GM18508 (cell line): ENCODE results near the gene CUX1.
"Not testable (repeated sequence)": the region's sequence is repeated elsewhere in the genome, so short reads cannot be mapped to it uniquely, and the experiment has no call there.

Experiments
- ATAC-seq: cut with Tn5 transposase; IDR thresholded peaks from one replicate; pipeline ENCODE4 v1.9.1; 2021; ENCODE audit warnings: moderate number of reproducible peaks; ENCODE audit not compliant: insufficient read depth, unreplicated experiment

The CUX1 gene

GRCh38 chr7:101926265-101926664 is 108.8 kb downstream of the CUX1 start:
- ATAC-seq = no peak

GRCh38 chr7:101927389-101927788 is 110.0 kb downstream of the CUX1 start:
- no peak for ATAC-seq

- ATAC-seq = no peak
These were observed 110.4 kb downstream of the CUX1 start for GRCh38 chr7:101927802-101928201.

GRCh38 chr7:101929256-101929655 is 111.8 kb downstream of the CUX1 start:
- no peak for ATAC-seq

- not testable (repeated sequence) for ATAC-seq
These were observed 112.5 kb downstream of the CUX1 start for GRCh38 chr7:101929911-101930310.

GRCh38 chr7:101932083-101932482 is 114.7 kb downstream of the CUX1 start:
- no peak for ATAC-seq

GRCh38 chr7:101933028-101933427 is 115.6 kb downstream of the CUX1 start:
- no peak for ATAC-seq

GRCh38 chr7:101933688-101934121 is 116.3 kb downstream of the CUX1 start:
- ATAC-seq = no peak

- ATAC-seq = no peak
These were observed 117.2 kb downstream of the CUX1 start for GRCh38 chr7:101934618-101935017.

- no peak for ATAC-seq
These were observed 118.2 kb downstream of the CUX1 start for GRCh38 chr7:101935521-101936141.

GRCh38 chr7:101936223-101936610 is 118.8 kb downstream of the CUX1 start:
- ATAC-seq = no peak

- ATAC-seq = no peak
These were observed 119.3 kb downstream of the CUX1 start for GRCh38 chr7:101936611-101937231.

- no peak for ATAC-seq
These were observed 120.5 kb downstream of the CUX1 start for GRCh38 chr7:101937717-101938514.

- ATAC-seq = no peak
These were observed 121.8 kb downstream of the CUX1 start for GRCh38 chr7:101939136-101939695.

- ATAC-seq = no peak
These were observed 122.7 kb downstream of the CUX1 start for GRCh38 chr7:101940151-101940550.

- ATAC-seq = no peak
These were observed 123.4 kb downstream of the CUX1 start for GRCh38 chr7:101940830-101941229.

GRCh38 chr7:101941481-101942383 is 124.3 kb downstream of the CUX1 start:
- no peak for ATAC-seq

- ATAC-seq = no peak
These were observed 125.3 kb downstream of the CUX1 start for GRCh38 chr7:101942603-101943210.

GRCh38 chr7:101943306-101943705 is 125.9 kb downstream of the CUX1 start:
- no peak for ATAC-seq
